GM19193 (cell line): ENCODE measurements around the gene TRIM28.
A peak's percentile ranks its signal among the peaks of the same experiment; 100 is the strongest.

Experiments
- POLR2A ChIP-seq: IDR thresholded peaks from 4 replicates; pipeline ENCODE4 v1.6.1; 2011; ENCODE audit not compliant: insufficient read depth, insufficient read length; ENCODE audit errors: extremely low read depth

TRIM28 gene

DNA sequence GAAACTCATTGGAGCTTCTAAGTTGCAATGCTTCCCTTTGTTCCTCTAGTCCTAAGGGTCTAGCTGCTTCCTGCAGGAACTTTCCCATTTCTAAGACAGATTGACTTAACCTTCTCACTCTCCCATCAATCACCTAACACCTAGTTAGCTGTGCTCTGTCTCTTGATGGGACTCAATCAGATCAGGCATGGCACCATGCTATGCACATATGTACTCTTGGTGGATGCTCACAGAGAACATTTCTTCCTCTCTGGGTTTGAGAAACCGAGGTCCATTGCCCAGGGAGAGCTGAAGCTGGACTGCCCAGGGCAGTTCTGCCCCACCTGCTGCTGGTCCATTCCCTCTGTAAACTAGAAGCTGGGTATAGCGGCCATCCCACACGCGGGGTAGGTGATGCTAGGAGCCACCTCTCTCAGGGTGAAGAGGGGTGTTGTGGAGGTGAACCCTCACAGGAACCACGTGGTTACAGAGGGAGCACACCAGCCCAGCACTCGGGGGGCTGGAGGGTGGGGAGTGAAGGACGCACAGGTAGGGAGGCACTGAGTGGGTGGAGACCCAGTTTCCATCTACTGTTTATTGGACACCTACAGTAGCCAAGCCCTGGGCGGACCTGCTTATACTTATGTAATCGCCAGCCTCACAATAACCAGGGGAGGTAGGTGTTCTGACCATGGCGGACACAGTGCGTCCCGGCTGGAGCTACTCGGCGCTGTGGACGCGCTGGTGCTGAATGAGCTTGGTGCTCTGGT, 17.7 kb downstream of the TRIM28 start:
- no peak for TF ChIP-seq POLR2A

DNA sequence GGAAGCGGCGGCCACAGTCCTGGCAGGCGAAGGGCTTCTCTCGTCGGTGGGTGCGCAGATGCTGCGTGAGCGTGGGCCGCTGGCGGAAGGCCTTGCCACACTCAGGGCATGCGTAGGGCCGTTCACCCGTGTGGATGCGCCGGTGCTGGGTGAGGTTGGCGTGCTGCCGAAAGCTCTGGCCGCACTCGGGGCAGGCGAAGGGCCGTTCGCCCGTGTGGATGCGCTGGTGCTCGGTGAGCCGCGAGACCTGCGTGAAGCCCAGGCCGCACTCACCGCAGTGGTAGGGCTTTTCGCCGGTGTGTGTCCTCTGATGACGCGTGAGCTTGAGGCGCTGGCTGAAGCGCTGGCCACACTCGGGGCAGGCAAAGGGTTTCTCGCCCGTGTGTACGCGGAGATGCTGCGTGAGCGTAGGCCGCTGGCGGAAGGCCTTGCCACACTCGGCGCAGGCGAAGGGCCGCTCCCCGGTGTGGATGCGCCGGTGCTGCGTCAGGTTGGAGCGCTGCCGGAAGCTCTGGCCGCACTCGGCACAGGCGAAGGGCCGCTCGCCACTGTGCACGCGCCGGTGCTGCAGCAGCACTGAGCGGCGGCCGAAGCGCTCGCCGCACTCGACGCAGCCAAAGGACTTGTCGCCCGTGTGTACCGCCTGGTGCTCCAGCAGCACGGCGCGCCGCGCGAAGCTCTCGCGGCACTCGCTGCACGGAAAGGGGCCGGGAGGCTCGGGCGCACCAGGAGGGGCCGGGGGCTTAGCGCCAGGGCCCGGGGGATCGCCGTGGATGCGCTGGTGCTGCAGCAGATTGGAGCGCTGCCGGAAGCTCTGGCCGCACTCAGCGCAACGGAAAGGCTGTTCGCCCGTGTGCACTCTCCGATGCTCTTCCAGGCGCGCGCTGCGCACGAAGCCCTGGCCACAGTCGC, 18.5 kb downstream of the TRIM28 start:
- peak; percentile 42 for TF ChIP-seq POLR2A

DNA sequence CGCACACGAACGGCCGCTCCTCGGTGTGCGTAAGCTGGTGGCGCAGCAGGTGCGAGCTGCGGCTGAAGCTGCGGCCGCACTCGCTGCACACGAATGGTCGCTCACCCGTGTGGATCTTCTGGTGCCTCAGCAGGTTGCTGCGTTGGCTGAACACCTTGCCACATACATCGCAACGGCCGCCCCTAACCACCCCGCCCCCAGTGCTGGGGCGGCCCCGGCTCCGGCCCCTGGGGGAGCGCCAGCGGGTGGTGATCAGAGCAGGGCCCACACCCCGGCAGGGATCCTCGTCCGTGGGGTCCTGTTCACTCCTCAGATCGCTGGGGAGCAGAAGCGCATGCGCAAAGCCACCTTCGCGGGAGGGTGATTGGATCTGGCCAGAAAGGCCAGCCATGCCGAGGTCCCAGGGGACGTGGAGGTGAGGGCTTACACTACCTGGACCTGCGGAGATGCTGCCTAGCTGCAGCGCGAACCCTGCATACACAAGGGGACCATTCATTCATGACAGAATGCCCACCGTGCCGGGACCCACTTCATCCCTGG, 19.2 kb downstream of the TRIM28 start:
- no peak for TF ChIP-seq POLR2A

DNA sequence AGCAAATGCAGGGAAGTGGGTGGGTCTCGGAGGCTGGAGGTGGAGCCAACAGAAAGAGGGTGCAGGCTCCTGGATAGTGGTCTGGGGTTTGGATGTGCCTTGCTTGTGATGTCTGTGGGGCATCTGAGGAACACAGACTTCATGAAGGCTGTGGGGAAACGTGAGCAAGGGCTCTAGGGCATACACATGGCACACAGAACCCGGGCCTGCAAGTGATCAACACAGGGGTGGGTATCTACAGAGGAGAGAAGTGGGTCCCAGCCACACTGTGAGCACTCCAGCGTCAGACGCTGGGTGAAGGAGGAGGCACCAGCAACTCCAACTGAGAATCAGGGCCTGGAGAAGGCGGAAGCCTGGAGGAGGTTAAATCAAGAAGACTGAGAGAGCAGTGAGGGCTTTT, 20.0 kb downstream of the TRIM28 start:
- TF ChIP-seq POLR2A, result no peak

DNA sequence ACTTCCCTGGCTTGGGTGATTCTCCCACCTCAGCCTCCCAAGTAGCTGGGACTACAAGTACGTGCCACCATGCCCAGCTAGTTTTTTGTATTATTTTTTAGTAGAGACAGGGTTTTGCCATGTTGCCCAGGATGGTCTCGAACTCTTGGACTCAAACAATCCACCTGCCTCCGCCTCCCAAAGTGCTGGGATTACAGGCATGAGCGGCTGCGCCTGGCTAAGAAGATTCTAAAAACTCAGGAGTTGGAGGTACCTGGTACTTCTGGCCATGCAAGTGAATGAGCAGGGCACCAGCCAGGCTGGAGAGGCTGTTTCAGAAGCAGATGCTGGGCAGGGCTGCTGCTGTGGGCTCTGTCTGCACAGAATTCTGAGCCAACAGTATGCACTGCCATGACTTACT, 23.1 kb downstream of the TRIM28 start:
- TF ChIP-seq POLR2A, result no peak

DNA sequence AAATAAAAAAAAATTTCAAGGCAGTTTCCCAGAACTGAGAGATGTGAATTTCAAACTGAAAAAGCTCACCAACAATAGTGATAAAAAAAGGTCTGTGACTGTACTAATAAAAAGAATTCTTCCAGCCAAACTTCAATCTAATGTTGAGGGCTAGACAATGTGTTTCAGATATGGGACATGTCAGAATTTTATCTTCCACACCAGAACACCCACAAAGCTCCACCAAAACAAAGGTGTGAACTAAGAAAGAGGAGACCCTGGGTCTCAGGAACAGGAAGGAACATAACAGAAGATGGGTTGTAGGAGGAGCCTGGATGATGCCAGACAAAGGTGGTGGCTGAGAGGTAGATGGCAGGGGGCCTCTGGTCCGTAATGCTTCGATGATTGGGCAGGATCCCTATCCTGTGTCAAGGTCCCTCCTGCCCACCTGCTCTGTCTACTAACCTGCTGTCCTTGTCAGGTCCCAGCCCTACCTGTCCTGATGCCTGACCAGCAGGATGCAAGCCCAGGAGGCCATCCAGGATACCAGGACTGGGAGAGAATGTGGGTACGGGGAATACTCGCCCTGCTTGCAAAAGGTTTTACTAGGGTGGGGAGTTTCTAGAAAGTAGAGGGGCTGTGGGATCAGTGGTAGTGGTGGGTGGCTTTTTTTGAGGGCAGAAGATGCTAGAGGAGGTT, 24.7 kb downstream of the TRIM28 start:
- no peak for TF ChIP-seq POLR2A

DNA sequence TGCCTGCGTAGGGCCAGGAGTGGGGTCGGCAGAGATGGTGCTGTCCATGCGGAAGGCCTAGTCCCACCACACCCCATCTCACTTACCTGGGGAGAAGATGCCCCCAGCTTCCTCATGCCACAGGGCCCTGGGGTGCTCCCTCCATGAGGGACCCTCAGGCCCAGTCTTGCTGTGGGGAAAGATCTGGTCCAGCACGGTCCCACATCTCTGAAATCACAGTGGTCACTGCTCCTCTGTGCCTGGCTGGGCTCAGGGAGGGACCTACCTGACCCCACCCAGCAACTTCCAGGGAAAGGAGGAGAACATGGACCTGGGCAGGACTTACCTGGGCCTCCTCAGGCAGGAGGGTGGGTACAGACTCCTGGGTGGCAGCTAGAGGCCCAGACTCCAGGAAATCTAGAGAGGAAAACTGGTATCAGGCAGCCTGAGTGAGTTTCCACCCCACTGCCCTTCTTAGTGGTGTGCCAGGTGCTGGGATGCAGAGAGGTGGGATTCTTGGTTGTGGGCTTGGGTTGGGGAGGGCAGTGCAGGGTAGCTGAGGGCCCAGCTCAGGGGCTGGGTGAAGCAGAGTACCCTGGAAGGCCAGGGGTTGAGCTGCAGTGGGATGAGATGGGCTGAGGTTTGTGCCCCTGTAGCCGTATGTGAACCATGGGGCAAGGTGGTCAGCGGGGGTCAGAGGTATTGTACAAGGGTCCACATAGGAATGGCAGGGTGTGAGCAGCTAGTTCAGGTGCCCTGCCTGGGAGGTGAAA, 25.5 kb downstream of the TRIM28 start:
- TF ChIP-seq POLR2A, result no peak

DNA sequence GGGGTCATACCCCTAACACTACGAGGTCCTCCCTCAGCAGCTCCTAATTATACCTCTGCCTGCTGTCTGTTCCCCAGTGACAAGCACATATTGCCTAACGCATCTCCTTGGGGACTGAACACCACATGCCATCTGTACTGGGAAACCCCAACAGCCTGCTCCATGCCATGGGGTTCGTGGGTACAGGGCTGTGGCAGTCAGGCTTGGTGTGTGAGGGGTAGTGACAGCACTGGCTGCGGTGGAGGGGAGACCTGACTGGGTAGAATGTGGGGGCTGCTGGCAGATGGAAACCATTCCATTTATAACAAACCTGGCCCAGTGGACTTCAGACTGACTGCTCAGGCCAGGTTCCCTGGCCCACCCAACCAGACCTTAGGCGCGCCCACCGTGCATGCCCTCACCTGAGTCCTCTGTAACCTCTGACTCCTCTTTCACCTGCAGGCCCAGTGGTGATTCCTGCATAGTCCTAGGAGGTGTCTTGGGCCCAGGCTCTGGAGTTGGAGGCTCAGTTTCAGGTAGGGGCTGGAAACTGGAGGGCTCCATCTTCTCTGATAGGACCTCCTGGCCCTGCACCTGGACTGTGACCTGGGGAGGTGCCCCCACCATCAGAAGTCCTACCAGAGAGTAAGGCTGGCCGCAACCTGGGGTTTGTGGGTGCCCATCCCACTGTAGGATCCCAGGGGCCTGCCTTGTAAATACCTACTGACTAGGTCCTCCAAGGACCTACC, 26.2 kb downstream of the TRIM28 start:
- no peak for TF ChIP-seq POLR2A

DNA sequence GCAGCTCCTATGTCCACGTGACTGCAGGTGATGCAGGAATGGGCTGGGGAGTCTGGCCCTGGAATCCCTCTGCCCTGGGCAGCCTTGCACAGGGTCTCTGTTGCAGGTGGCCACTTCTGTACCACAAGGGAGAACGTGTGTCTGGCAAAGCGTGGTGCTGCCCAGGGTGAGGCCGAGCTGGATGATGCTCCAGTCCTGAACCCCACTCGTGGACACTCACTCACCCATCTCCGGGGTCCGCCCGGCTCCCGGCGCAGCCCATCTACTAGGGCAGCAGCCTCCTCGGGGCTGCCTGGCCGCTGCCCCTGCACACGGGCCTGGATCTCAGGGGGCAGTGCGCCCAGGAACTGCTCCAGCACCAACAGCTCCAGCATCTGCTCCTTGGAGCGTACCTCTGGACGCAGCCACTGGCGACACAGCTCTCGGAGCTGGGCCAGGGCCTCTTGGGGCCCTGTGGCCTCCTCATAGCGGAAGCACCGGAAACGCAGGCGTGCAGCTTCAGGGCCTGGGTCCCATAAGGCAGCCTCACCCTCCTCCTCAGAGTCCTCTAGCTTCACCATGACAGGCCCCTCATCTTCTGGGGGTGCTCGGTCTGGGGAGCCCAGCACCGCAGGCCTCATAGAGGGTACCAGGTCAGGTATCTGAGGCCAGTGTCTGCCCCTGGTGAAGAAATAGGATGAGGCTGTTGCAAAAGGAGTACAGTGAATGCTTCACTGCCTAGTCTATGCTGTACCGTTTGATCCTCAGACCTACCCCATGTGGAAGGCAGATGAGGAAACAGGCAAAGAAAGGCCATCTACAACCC, 27.1 kb downstream of the TRIM28 start:
- no peak for TF ChIP-seq POLR2A

DNA sequence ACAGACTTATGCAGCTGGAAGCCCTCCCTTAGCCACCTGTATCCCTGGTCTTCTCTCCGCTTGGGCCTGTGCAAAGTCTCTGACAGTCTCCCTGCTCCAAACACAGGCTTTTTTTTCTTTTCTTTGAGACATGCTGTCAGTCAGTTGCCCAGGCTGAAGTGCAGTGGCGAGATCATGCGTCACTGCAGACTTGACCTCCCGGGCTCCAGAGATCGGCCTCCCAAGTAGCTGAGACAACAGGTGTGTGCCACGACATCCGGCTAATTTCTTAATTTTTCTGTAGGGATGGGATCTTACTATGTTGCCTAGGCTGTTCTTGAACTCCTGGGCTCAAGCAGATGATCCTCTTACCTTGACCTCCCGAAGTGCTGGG, 27.7 kb downstream of the TRIM28 start:
- no peak for TF ChIP-seq POLR2A

DNA sequence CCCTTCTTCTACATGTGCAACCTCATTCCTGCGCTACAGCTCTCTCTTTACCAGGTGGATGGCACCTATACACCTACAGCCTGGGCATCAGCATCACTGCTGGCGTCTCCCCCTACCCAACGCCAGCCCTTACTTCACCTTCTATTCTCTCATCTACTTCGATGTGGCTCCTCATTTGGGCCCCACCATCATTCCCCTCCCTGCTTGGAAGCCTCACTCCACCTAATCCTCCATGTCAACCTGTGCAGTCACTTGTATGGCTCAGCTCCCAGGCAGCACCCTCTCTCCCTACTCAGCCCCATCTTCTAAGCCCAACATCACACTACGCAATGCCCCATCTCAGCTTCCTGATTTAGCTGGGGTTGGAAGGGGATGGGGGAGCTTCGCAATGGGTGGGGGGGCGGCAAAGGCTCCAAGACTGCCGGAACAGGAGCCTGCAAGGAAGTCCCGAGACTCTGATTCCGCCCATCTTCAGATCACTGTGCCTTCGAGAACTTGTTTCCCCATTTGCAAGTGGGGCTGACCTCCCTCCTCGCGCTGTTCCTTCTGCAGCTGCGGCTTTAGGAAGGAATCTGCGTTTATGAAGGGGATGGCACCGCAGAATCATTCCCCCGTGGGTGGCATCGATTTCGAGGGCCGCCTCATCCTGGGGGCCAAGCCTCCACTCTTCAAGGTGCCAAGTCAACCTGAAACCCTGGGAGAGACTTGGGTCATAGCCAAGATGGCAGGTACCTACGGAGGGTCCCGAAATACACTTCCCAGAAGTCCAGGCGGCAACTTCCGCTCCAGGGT, 28.4 kb downstream of the TRIM28 start:
- TF ChIP-seq POLR2A, result no peak
